Lower leg skin (tissue), 4 donors: ENCODE measurements around the gene ZSWIM4. TPM values are rescaled to one million over a fixed set of nuclear protein-coding genes. Genes with fewer than 3 reads are reported as not detected.

Experiments used
- DNase-seq, 2 donors: peaks; one replicate each; pipeline ENCODE4 v3.0.0-alpha.2; 2019; ENCODE audit warnings: low spot score in 2 of 2
- H3K4me3 ChIP-seq: fragments of 200-600 bp; sonication (generic); 2 replicates; pipeline ENCODE4 v1.5.1; 2017; ENCODE audit warnings: mild to moderate bottlenecking, low read depth; ENCODE audit not compliant: poor library complexity, severe bottlenecking
- CTCF ChIP-seq, 3 donors: fragments of 450-650 bp; IDR thresholded peaks; one replicate each; pipeline ENCODE4 v1.5.1; 2016; ENCODE audit warnings: antibody characterized with exemption in 3 of 3, mild to moderate bottlenecking in 3 of 3, moderate library complexity in 2 of 3
- POLR2A ChIP-seq, 2 donors: fragments of 450-650 bp; IDR thresholded peaks; one replicate each; pipeline ENCODE4 v1.6.1; 2016 to 2017; ENCODE audit warnings: antibody characterized with exemption in 2 of 2, mild to moderate bottlenecking in 1 of 2, moderate library complexity in 1 of 2
- WGBS, 2 donors: methylation state at CpG; one replicate each; pipeline ENCODE4 v1.1.5; 2018; 5-methylcytosine and 5-hydroxymethylcytosine counted together
- intact Hi-C: fragments of 100-400 bp; cut with DNase I; formaldehyde crosslinking; loops from one replicate; pipeline ENCODE4 v1.15.0; 2023; ENCODE audit warnings: low total_unique reads
- total RNA-seq, 4 donors: library from RNA; depleted of rRNA; stranded (reverse); fragments of >200 nt; gene quantifications; one replicate each; pipeline ENCODE4 v1.1.0, GENCODE V29; 2016

ZSWIM4 gene
- total RNA-seq, 4 donors from 2014 or later, result 22.3 to 29.9 (median 23.3) TPM

- intact Hi-C loops, result no loop called here
- peak; percentile 90 to 98 for DNase-seq
- TF ChIP-seq CTCF (IDR thresholded peaks at IDR 0.05) (no peak), POLR2A (IDR thresholded peaks at IDR 0.05) (no peak)
- H3K4me3 ChIP-seq, result peak overlapping the region; percentile 92
- WGBS, 2 donors, result 0 to 2% methylated on average over 23 to 26 of the region's 36 CpGs
These were observed 44.1 kb downstream of the ZSWIM4 start for GRCh38 chr19:13839130-13839937.

GRCh38 chr19:13839938-13840304 lies 44.7 kb downstream of the ZSWIM4 start:
- intact Hi-C loops, result no loop called here
- DNase-seq, result peak in 1 of 2 donors; percentile 89
- WGBS, 2 donors, result 0 to 1% methylated on average over 5 to 6 of the region's 6 CpGs
- H3K4me3 ChIP-seq, result peak overlapping the region; percentile 92
- no peak for TF ChIP-seq CTCF (IDR thresholded peaks at IDR 0.05)
- TF ChIP-seq POLR2A (IDR thresholded peaks at IDR 0.05), result no peak

GRCh38 chr19:13840305-13841085 lies 45.3 kb downstream of the ZSWIM4 start:
- peak overlapping the region; percentile 92 for H3K4me3 ChIP-seq
- 0 to 1% methylated on average over 11 to 18 of the region's 23 CpGs for WGBS, 2 donors
- peak in 1 of 2 donors; percentile 95 for DNase-seq
- TF ChIP-seq CTCF (IDR thresholded peaks at IDR 0.05) (no peak), POLR2A (IDR thresholded peaks at IDR 0.05) (no peak)
- intact Hi-C loops, result no loop called here

- TF ChIP-seq POLR2A (IDR thresholded peaks at IDR 0.05), result no peak
- TF ChIP-seq CTCF (IDR thresholded peaks at IDR 0.05), result no peak
- H3K4me3 ChIP-seq, result peak overlapping the region; percentile 92
- WGBS, 2 donors, result 0 to 1% methylated on average over 4 to 26 of the region's 26 CpGs
- intact Hi-C loops, result no loop called here
- DNase-seq, result peak; percentile 79 to 96
These were observed 46.1 kb downstream of the ZSWIM4 start for GRCh38 chr19:13841086-13841961.

GRCh38 chr19:13841962-13842290 lies 46.7 kb downstream of the ZSWIM4 start:
- H3K4me3 ChIP-seq, result peak overlapping the region; percentile 92
- intact Hi-C loops, result no loop called here
- TF ChIP-seq CTCF (IDR thresholded peaks at IDR 0.05) (no peak), POLR2A (IDR thresholded peaks at IDR 0.05) (no peak)
- no peak for DNase-seq
- WGBS, 2 donors, result 0% methylated on average over 11 of the region's 11 CpGs
